ENCODE measurements around the gene SNX32.

- no peak for TF ChIP-seq EZH2phosphoT487 (IDR thresholded peaks at IDR 0.05; ENCODE audit: borderline replicate concordance, low read length)
- TF ChIP-seq CTCF (IDR thresholded peaks at IDR 0.05; ENCODE audit: low read depth, low read length, poor library complexity, severe bottlenecking), result no peak
Measured at GRCh38 chr11:65810046-65810868, 23.5 kb upstream of the SNX32 start.
